Thoracic aorta (tissue), 2 donors: ENCODE results near the gene DUSP1. TPM values are rescaled to one million over a fixed set of nuclear protein-coding genes. Genes with fewer than 3 reads are reported as not detected.
A peak's percentile ranks its signal among the peaks of the same experiment; 100 is the strongest.

Experiments used
- ATAC-seq: fragments of 150-250 bp; one replicate; pipeline ENCODE4 v1.8.0; 2017; ENCODE audit warnings: low read depth; ENCODE audit not compliant: insufficient number of reproducible peaks, low FRiP score
- DNase-seq: peaks from one replicate; pipeline ENCODE4 v3.0.0-alpha.2; 2020; ENCODE audit warnings: low spot score
- H3K27ac ChIP-seq, 2 donors: fragments of 200-600 bp; sonication (generic); 1 replicate in 1 of 2; 2 replicates in 1 of 2; pipeline ENCODE4 v1.5.1; 2016; ENCODE audit warnings: mild to moderate bottlenecking in 2 of 2, moderate library complexity in 2 of 2
- H3K27me3 ChIP-seq: fragments of 200-600 bp; sonication (generic); replicated peaks from 2 replicates; pipeline ENCODE4 v1.6.0; 2016; ENCODE audit warnings: mild to moderate bottlenecking; ENCODE audit not compliant: insufficient read depth
- H3K36me3 ChIP-seq: fragments of 200-600 bp; sonication (generic); one replicate; pipeline ENCODE4 v1.5.1; 2016
- H3K4me1 ChIP-seq, 2 donors: fragments of 200-600 bp; sonication (generic); 1 replicate in 1 of 2; 2 replicates in 1 of 2; pipeline versions ENCODE4 v1.5.1 to v1.6.0; 2016; ENCODE audit warnings: low read depth in 2 of 2, mild to moderate bottlenecking in 1 of 2; ENCODE audit not compliant: control insufficient read depth in 1 of 2
- H3K4me3 ChIP-seq: fragments of 200-600 bp; sonication (generic); 2 replicates; pipeline ENCODE4 v1.5.1; 2016; ENCODE audit warnings: mild to moderate bottlenecking
- H3K9me3 ChIP-seq: fragments of 200-600 bp; sonication (generic); 2 replicates; pipeline ENCODE4 v1.5.1; 2016
- CTCF ChIP-seq: fragments of 200-600 bp; sonication (generic); IDR thresholded peaks from one replicate; pipeline ENCODE4 v1.5.1; 2019; ENCODE audit warnings: antibody characterized with exemption
- total RNA-seq, 2 donors: library from RNA; depleted of rRNA; stranded (reverse); fragments of >200 nt; gene quantifications; one replicate each; pipeline versions ENCODE4 v1.1.0 to v1.2.3, GENCODE V29; 2016

The DUSP1 gene
- total RNA-seq, 2 donors from 2014 or later: 813 to 3,699 TPM

GRCh38 chr5:172757394-172758010, 13.5 kb downstream of the DUSP1 start:
- no peak for ATAC-seq
- peaks cover 2% of the 10 kb centered on the region for H3K9me3 ChIP-seq

GRCh38 chr5:172756764-172757393, 14.1 kb downstream of the DUSP1 start:
- Histone ChIP-seq H3K4me3 (no peak overlapping the region), H3K27ac (no peak overlapping the region), H3K9me3 (peaks cover 2% of the 10 kb centered on the region), H3K36me3 (no peaks in the 10 kb centered on the region), H3K4me1 (peaks cover 0 to 8% of the 10 kb centered on the region in 2 donors), H3K27me3 (no peaks in the 10 kb centered on the region)
- DNase-seq (no peak), ATAC-seq (no peak)
- TF ChIP-seq CTCF: no peak

More at GRCh38 chr5:172757394-172758010, 13.5 kb downstream of the DUSP1 start:
- no peak for DNase-seq
- H3K4me1 ChIP-seq: peaks cover 0 to 1% of the 10 kb centered on the region in 2 donors
- peak overlapping the region in 1 of 2 donors; percentile 19 for H3K27ac ChIP-seq
- no peaks in the 10 kb centered on the region for H3K27me3 ChIP-seq
- H3K4me3 ChIP-seq: no peak overlapping the region
- no peak for TF ChIP-seq CTCF
- no peaks in the 10 kb centered on the region for H3K36me3 ChIP-seq

GRCh38 chr5:172754596-172755356, 16.2 kb downstream of the DUSP1 start:
- no peaks in the 10 kb centered on the region for H3K9me3 ChIP-seq
- ATAC-seq: no peak
- no peak for DNase-seq
- no peak overlapping the region for H3K4me3 ChIP-seq
- no peaks in the 10 kb centered on the region for H3K27me3 ChIP-seq
- TF ChIP-seq CTCF: no peak
- no peaks in the 10 kb centered on the region for H3K36me3 ChIP-seq
- no peak overlapping the region for H3K27ac ChIP-seq
- H3K4me1 ChIP-seq: peaks cover 7 to 27% of the 10 kb centered on the region in 2 donors

- Histone ChIP-seq H3K9me3 (no peaks in the 10 kb centered on the region), H3K4me1 (peaks cover 18 to 44% of the 10 kb centered on the region in 2 donors), H3K27me3 (no peaks in the 10 kb centered on the region), H3K27ac (no peak overlapping the region), H3K4me3 (no peak overlapping the region), H3K36me3 (no peaks in the 10 kb centered on the region)
- DNase-seq: no peak
- ATAC-seq: no peak
- TF ChIP-seq CTCF: no peak
These were observed 17.9 kb downstream of the DUSP1 start for GRCh38 chr5:172753101-172753500.

GRCh38 chr5:172751761-172752510, 19.1 kb downstream of the DUSP1 start:
- no peak for TF ChIP-seq CTCF
- H3K27ac ChIP-seq: peak overlapping the region; percentile 98 to 99
- no peaks in the 10 kb centered on the region for H3K36me3 ChIP-seq
- no peaks in the 10 kb centered on the region for H3K9me3 ChIP-seq
- H3K27me3 ChIP-seq: no peaks in the 10 kb centered on the region
- peaks cover 23 to 52% of the 10 kb centered on the region in 2 donors for H3K4me1 ChIP-seq
- DNase-seq (no peak), ATAC-seq (no peak)
- H3K4me3 ChIP-seq: no peak overlapping the region
